GM18517 (cell line): ENCODE measurements around the gene SLC2A10.
"Not testable (repeated sequence)": the region's sequence is repeated elsewhere in the genome, so short reads cannot be mapped to it uniquely, and the experiment has no call there.

Experiments used
- ATAC-seq: cut with Tn5 transposase; IDR thresholded peaks from one replicate; pipeline ENCODE4 v1.9.1; 2021; ENCODE audit warnings: mild to moderate bottlenecking, moderate library complexity; ENCODE audit not compliant: unreplicated experiment

SLC2A10 gene

DNA sequence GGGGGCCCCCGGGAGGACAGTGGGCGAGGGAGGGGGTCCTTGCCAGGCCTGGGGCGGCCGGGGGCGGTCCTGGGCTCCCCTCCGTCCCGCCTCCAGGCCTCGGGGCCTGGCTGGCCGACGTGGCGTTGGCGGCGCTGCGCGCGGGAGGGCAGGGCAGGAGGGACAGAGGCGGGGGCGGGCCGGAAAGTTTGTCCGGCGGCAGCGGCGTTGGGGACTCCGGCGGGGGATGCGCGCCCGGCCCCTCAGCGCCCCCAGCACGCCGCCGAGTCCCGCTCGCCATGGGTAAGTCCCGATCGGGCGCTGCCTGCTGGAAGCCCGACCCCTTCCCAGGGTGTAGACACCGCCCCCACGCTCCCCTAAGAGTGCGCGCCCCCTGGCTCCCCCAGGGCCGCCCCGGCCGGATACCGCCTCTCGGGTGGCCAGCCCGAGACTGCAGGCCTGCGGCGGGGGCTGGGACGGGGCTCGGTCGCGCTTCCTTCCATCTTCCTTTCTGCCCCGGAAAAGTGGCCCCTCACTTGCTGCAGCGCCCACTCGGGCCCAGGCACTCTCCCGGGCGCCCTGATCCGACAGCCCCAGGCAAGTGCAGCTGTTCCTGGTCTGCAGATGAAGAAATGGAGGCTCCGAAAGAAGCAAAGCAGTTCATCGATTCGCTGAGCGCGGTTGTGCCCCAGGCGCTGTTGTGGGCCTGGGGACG lies at the start of gene SLC2A10:
TSS of gene SLC2A10 (plus strand) at position 191 of the 694 bp plus-strand sequence. CDS start at position 279, 88 bp downstream.
- no peak for ATAC-seq

DNA sequence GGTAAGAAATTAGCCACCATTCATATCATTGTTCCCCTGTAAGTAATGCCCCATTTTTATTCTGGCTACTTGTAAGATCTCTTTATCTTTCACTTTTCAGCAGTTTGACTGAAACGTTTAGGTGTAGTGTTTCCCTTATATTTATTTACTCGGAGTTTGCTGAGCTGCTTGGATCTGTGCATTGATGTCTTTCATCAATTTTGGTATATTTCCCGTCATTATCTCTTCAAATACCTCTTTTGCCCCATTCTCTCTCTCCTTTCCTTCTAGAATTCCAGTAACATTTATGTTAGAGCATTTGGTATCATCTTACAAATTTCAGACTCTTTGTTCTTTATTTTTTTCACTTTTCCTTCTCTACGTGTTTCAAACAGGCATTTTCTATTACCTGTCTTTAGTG lies 49.0 kb upstream of the SLC2A10 start:
- no peak for ATAC-seq

DNA sequence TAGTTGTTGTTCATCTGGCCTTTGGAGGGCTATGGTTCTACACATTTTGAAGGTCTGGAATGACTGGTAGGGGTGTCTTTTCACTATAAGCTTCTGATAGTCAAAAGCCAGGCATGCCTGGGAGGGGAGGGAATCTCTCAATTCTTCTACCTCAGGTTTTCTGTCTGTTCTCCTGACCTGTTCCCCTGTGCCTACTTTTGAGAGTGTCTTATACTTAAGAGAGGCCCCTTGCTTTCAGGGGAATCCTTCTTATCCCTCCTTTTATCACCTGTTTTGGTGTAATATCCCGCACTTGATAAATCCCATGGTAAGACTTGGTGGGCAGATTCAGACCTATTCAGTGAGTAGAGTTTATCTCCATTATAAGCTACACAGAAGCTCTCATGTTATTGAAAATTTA lies 47.8 kb upstream of the SLC2A10 start:
- no peak for ATAC-seq

DNA sequence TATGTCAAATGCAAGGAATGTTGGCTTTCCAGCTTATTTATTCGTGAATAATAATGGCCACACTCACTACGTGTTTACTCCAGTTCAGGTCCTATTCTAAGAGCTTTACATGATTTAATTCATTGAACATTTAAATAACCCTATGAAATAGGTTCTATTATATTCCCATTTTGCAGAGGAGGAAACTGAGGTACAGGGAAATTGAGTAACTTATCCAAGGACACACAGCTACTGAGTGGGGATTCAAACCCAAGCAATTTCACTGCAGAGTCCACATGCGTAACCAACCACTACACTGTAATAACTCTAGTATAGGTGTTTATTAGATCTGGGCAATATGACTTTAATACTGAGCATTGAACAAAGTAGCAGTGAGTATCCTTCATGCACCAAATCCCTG lies 45.9 kb upstream of the SLC2A10 start:
- no peak for ATAC-seq

DNA sequence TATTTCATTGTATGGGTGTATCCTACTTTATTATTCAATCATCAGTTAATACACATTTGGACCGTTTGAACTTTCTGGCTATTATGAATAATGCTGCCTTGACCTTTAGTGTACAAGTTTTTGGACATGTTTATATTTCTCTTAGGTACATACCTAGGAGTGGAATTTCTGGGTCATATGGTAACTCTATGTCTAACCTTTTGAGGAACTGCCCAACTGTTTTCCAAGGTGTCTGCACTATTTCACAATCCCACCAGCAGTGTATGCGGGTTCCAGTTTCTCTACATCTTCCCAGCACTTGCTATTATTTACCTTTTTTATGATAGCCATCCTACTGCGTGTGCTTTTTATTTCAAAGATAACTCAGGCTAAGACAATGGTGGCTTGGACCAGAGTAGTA lies 43.8 kb upstream of the SLC2A10 start:
- ATAC-seq, result no peak

GRCh38 chr20:46666306-46666705 lies 43.1 kb upstream of the SLC2A10 start:
- no peak for ATAC-seq

DNA sequence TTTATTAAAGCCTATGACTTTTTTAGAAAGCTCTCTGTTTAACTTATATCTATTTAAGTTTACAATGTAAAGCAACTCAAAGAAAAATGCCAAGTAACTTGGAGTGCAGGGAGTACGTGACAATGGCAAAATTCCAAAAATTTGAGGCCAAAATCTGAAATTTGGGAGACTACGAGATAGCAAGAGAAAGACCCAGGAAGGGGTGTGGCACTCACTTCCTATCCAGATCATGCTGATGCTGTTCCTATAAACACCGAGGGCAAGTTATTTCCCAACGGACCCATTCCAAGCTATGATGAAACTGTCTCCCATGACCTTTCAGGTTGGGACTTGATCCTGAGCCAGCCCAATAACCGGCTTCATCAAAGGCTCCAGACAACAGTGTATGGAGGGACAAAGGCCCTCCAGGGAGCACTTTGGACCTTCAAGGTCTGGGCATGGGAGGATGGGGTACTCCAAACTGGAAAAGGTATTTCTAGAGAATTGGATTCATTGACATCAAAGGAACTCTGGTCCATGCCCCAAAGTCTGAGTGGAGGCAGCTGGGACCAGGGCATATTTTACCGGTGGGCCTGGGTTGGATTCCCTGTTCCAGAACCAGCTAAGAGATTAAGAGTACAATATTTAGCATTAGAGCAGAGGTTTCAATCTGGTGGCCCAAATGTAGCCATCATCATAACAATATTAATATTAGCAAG lies 42.5 kb upstream of the SLC2A10 start:
- no peak for ATAC-seq

DNA sequence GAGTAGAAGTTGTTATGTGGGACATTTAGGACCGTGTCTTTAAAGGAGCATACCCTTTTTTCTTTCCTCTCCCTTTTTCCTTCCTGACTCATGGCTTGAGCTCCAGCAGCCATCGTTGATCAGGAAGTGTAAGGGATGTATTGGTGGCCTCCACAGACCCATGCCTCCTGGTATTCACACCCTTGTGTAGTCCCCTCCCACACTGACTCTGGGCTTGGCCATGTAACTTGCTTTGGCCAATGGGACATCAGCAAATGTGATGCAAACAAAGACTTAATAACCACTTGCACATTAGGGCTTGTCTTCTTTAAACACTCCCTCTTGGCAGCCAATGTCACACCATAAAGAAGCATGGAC lies 39.2 kb upstream of the SLC2A10 start:
- no peak for ATAC-seq

DNA sequence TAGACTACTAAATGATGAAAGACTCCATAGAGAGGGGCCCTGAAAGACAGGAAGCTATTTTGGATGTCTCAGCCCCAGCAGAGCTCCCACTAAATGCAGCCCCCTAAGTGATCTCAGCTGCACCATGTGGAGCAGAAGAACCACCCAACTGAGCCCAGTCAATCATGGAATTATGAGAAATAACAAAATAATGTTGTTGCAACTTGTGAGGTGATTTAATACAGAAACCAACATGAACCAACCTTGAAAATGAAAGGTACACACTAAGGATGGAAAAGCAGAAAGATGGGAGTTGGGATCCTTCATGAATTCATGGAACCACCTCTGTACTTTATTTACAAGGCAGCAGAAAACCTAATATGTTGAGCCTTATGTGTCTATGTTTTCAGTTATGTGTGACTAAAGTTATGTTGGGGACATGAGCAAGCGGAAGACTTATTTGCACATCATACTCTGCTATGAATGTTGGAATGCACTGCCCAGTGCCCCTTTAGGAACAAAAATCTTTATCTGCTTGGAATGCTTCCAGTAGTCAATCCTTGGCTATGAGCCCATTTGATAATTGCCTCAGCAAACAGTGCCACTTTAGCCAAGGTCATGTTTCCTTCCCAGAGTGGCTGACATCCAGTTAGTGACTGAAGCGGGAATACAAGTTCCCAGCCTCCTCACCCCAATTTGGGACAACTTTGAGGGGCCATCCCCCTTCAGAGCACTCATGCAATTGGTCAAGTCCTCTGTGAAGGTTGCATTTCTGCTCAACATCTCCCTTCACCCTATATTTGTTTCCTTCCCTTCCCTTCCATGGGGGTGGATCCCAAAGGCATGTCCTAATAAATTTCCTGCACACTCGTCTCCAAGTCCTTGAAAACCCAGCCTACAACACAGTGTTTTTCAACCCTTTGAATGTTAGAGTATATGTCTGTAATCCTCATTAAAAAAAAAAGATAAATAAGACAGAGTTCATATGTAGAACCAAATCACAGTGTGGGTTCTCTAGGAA lies 38.6 kb upstream of the SLC2A10 start:
- ATAC-seq, result no peak

DNA sequence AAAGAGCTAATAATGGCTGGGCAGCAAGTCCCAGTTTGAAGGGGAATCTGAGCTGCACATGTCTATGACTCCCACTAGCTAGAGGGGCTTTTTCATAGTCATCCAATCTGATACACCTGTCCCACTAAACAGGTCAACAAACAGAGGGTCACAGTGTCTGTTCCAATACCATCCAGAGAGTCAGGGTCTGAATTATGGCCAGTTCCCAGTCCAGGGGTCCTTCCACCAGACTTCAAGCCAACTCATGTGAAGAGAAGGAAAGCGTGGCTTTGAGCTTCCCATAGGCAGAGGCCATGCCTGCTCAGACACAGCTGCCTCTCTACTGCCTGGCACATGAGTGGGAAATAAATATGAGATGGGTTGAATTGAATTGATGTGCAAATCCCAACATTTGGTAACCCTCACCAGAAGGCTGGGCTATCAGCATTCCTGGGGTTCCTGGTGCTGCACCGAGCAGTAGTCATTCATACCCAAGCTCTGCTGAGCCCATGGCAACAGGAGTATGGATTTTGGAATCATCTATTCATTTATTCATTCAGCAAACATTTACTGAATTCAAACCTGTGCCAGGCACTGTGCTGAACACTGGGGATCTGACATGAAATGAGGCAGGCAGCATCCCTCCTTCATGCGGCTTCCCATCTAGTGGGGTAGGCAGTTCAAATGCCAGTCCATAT lies 37.4 kb upstream of the SLC2A10 start:
- ATAC-seq, result no peak

GRCh38 chr20:46672543-46673148 lies 36.8 kb upstream of the SLC2A10 start:
- ATAC-seq, result no peak

DNA sequence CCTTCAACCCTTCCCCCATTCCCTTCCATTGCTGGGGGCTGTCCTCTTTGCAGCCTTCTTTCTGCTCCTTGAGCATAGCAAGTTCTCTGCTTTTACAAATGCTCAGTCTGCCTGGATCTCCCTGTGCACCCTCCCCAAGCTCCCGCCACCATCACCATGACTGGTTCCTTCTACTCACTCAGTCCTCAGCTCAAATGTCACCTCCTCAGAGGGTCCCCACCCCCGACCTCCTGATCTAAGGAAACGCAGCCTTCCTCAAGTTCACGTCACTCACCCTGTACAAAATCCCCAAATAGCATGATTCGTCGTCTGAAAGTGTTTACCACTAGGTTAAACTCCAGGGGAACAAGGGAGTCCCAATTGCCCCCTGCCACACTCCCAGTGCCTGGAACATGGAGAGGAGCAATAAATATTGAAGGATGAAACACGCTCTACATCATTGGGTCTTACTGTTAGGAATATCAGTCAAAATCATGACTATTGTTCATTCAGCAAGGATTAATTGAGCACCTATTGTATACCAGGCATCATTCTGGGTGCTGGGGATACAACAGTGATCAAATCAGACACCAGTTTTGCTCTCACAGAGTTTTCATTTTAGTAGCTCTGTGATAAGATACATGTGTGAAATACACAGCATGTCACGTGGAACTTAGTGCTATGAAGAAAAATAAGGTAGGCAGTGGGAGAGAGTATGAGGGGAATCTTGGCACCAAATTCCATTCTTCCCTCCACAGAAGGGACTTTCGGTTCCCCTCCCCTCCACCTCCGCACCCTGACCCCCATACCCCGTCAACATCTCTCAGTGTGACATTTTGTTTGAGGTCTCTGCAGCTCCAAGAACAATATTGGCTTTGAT lies 35.8 kb upstream of the SLC2A10 start:
- no peak for ATAC-seq

GRCh38 chr20:46674253-46675083 lies 35.0 kb upstream of the SLC2A10 start:
- ATAC-seq, result no peak

DNA sequence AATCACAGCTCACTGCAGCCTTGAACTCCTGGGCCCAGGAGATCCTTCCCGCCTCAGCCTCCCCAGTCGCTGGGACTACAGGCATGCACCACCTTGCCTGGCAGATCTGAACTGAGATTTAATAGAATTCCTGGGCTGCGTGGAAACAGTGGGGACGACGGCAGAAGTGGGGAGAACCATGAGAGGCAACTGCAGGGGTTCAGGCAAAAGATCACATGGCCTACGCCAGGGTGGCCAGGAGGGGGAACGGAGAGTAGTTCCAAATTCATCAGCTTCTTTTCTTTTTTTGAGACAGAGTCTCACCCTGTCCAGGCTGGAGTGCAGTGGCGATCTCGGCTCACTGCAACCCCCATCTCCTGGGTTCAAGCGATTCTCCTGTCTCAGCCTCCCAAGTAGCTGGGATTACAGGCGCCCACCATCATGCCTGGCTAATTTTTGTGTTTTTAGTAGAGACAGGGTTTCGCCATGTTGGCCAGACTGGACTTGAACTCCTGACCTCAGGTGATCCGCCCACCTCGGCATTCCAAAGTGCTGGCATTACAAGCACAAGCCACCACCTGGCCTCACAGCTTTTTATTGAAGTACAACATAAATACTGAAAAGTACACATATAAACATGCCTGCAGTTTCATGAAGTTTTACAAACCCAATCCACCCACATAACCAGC lies 32.7 kb upstream of the SLC2A10 start:
- ATAC-seq, result not testable (repeated sequence)

DNA sequence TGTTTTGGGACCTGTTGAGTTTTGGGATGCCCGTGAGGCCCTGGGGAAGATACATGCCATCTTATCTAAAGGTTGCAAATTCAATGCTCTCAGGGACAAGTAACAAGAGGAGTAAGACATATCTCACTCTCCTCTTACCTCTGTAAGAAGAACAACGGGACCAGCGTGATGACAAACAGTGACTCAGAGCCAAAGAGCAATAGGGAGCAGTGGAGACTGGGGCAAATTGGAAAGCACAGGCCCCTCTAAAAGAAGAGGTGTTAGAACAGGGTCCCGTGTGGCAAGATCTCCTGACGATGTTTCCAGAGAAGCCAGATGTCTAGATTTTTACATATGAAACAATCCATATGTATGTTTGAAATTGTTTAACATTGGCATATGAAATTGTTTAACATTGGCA lies 31.8 kb upstream of the SLC2A10 start:
- no peak for ATAC-seq

DNA sequence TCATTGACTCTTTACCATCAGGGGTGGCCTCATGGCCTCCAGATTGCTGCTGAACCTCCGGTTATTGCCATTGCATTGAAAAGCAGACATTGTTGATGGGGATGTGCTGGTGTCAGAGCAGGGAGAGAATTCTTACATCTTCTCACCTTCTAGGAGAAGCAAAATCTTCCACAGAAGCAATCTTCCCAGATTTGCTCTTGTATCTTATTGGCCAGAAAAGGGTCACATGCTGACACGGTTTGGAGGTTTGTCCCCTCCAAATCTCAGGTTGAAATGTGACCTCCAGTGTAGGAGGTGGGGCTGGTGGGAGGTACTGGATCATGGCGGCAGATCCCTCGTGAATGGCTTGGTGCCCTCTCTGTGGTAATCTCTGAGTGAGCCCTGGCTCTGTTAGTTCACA lies 30.9 kb upstream of the SLC2A10 start:
- no peak for ATAC-seq

- ATAC-seq, result no peak
Measured at GRCh38 chr20:46680684-46681031, 28.8 kb upstream of the SLC2A10 start.
